ENCODE data around the gene KIF3C.
"Not testable (repeated sequence)": the region's sequence is repeated elsewhere in the genome, so short reads cannot be mapped to it uniquely, and the experiment has no call there.

Gene KIF3C

DNA sequence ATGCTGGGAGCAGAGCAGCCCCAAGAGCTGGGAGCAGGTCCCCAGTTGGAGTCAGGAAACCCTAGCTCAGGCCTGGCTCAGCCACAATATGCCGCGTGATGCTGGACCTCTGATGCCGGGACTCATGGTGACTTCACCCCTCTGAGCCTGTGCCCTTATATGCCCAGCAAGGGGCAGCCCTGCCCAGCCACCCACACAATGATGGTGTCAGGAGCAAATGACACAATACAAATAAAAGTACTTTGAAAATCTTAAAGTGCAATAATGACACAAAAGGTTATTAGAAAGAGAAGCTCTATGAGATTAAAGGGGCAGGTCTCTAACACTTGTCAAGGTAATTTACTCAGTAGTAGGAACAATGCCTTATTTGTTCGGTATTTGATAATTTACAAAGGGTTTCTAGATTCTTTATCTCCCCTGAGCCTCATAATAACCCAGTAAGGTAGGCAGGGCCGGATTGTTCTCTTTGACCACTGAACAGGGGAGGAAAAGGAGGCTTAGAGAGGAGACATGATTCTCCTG is 18.3 kb upstream of the KIF3C start:
- DNase-seq (ENCODE audit: low read depth in 3 of 3, low spot score in 1 of 3): no peak

DNA sequence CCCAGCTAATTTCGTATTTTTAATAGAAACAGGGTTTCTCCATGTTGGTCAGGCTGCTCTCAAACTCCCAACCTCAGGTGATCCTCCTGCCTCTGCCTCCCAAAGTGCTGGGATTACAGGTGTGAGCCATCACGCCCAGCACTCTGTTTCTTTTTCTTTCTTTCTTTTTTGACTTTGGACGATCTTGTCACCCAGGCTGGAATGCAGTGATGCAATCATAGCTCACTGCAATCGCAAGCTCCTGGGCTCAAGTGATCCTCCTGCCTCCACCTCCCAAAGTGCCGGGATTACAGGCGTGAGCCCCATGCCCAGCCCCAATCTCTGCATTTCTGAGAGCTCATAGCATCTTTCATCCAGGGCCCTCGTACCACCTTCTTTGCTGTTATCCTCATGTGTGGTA is 17.1 kb upstream of the KIF3C start:
- not testable (repeated sequence) for DNase-seq (ENCODE audit: low read depth in 3 of 3, low spot score in 1 of 3)

DNA sequence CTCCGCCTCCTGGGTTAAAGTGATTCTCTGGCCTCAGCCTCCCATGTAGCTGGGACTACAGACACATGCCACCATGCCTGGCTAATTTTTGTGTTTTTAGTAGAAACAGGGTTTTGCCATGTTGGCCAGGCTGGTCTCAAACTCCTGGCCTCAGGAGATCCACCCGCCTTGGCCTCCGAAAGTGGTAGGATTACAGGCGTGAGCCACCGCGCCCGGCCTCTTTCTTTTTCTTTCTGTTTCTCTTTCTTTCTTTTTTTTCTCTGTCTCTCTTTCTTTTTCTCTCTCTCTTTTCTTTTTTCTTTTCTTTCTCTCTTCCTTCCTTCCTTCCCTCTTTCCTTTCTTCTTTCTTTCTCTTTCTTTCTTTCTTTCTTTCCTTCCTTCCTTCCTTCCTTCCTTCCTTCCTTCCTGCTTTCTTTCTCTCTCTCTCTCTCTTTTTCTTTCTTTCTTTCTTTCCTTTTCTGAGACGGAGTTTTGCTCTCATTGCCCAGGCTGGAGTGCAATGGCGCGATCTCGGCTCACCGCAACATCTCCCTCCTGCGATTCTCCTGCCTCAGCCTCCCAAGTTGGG is 16.6 kb upstream of the KIF3C start:
- not testable (repeated sequence) for DNase-seq (ENCODE audit: low read depth in 3 of 3, low spot score in 1 of 3)

DNA sequence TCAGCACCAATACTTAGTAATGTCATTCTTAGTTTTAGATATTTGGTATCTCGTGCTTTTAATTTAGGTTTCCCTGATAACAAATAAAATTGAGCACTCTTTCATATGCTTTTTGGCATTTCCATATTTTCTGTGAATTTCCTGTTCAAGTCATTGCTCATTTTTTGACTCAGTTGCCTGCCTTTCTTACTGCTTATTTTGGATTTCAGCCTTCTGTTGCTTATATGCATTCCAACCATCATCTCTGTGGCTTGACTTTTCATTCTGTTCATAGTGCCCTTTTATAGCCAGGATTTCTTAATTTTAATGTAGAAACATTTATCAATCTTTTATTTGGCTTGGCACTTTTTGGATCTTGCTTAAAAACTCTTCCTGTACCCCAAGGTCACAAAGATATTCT is 14.5 kb upstream of the KIF3C start:
- DNase-seq (ENCODE audit: low read depth in 3 of 3, low spot score in 1 of 3): no peak

DNA sequence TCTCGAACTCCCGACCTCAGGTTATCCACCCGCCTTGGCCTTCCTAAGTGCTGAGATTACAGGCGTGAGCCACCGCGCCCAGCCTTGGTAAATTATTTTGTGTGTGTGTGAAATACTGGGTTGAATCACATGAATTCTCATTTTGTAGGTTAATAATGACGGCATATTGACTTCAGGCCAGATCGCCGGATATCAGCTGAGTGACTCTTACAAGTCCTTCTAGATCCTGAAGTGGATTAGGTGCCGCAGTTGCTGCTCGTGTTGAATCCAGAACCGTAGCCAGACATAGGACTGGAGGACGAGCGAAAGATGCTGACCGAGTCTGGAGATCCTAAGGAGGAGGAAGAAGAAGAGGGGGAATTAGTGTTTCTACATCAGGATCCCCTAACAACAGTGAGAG is 12.2 kb upstream of the KIF3C start:
- no peak for DNase-seq (ENCODE audit: low read depth in 3 of 3, low spot score in 1 of 3)

DNA sequence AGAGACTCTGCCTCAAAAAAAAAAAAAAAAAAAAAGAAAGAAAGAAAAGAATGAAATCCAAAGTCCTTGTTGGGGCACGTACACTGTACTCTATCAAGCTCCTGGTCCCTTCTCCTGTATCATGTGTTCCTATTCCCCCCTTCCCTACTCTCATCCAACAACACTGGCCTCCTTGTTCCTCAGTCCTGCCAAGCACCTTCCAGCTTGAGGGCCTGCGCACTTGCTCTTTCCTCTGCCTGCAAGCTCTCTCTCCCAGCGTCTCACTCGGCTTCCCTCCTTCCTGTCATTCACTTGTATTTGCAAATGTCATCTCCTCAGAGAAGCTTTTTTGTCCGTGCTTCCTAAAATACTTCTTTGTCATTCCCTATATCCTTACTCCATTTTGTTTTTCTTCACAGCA is 10.8 kb upstream of the KIF3C start:
- no peak for DNase-seq (ENCODE audit: low read depth in 3 of 3, low spot score in 1 of 3)

DNA sequence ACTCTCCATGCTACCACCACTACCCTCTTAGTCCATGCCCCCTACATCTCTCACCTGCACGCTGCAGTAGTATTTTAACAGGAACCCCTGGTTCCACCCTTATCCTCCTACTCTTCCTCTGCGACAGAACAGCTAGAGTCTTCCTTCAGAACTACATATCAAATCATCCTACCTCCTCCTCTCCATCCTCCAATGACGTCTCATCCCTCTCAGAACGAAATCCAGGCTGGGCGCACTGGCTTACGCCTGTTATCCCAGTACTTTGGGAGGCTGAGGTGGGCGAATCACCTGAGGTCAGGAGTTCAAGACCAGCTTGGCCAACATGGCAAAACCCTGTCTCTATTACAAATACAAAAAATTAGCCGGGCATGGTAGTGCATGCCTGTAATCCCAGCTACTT is 10.3 kb upstream of the KIF3C start:
- DNase-seq (ENCODE audit: low read depth in 3 of 3, low spot score in 1 of 3): no peak

DNA sequence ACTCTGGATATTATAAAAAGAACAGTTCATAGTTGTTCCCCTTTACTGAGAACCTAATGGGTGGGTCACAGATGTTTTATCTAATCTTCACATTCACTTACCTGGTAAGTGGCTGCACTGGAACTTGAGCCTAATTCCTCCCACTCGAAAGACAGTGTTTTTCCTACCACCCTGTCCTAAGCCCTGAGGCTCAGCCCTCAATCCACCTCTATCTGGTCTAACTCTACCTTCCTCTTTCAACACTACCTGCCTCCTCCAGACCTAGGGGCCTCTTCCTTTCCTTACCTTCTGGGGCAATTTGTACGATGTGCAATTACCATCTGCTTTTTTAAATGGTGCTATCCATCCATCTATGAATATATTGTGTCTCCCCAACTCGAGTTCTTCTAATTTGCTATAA is 9.7 kb upstream of the KIF3C start:
- no peak for DNase-seq (ENCODE audit: low read depth in 3 of 3, low spot score in 1 of 3)

DNA sequence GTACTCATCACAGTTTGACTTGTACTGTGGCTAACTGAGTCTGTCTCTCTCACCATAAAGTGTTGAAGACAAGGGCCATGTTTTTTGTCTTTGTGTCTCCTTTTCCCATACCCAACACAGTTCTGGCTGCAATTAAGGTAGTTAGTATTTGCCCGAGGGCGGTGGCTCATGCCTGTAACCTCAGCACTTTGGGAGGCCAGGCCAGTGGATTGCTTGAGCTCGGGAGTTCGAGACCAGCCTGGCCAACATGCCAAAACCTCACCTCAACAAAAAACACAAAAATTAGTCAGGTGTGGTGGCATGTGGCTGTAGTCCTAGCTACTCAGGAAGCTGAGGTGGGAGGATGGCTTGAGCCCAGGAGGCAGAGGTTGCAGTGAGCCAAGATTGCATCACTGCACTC is 6.9 kb upstream of the KIF3C start:
- no peak for DNase-seq (ENCODE audit: low read depth in 3 of 3, low spot score in 1 of 3)

DNA sequence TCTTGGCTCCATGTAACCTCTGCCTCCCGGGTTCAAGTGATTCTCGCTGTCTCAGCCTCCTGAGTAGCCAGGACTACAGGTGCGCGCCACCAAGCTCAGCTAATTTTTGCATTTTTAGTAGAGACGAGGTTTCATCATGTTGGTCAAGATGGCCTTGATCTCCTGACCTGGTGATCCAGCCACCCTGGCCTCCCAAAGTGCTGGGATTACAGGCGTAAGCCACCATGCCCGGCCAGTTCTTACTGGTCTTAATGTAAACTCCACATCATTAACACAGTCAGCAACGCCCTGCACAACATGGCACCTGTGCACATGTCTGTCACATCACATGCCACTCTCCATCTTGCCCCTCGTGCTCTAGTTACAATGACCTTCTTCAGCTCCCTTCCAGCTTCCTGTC is 5.8 kb upstream of the KIF3C start:
- no peak for DNase-seq (ENCODE audit: low read depth in 3 of 3, low spot score in 1 of 3)

DNA sequence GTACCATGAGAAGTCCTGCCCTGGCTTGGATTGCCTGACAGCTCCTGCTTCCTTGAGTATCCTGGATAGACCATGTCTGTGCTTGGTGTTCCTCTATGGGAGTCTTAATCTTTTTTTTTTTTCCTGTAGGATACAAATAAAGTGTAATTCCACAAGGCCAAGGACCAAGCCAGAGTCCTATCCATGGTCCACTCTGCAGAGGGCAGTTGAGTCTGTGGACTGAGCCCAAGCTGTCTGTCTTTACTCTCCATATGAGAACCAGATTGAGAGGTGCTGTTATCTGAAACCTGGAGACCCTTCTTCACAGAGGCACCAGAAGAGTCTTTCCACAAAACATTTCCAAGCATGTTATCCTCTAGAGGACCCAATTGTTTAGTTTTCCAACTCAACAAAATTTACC is 1.4 kb upstream of the KIF3C start:
- no peak for DNase-seq (ENCODE audit: low read depth in 3 of 3, low spot score in 1 of 3)

DNA sequence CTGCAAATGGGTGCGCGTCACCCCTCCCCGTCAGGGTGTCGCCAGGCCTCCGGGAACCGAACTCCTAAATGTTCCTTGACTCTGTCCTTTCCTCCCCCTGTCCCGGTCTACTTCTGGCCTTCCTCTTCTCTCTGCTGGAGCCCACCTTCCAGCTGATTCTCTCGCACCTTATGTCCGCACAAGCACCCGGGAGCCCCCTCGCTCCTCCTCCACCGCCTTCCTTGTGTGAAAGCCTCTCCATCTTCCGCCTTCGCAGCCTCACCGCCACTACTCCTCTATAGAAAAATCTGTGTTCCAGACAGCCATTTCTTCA is 627 bp upstream of the KIF3C start:
- no peak for DNase-seq (ENCODE audit: low read depth in 3 of 3, low spot score in 1 of 3)

DNA sequence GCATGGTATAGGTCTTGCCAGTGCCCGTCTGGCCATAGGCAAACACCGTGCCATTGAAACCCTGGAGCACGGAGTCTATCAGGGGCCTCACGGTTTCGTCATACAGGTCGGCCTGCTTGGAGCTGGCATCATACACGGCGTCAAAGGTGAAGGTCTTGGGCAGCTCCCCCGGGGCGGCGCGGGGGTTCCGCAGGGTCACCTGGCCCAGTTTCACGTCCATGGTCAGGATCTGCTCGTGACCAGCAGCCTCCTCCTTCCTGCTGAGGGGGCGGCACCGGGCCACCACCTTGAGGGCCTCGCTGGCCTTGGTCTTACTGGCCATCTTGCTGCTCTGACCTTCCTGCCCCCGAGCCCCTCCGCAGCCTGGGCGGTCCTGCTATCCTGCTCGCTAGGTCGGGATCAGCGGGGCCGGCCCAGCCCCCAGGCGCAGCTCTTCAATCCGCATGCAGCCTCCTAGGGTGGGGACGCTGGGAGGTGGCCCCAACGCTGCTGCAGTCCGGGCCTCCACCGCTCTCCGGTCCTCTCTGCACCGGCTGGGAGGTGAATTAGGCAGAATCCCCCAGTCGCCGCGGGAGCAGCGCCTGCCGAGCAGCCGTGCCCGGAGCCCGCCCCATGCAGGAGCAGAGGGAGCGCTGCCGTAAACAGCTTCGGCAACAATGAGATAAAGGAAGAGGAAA is 563 bp downstream of the KIF3C start:
- no peak for DNase-seq (ENCODE audit: low read depth in 3 of 3, low spot score in 1 of 3)

DNA sequence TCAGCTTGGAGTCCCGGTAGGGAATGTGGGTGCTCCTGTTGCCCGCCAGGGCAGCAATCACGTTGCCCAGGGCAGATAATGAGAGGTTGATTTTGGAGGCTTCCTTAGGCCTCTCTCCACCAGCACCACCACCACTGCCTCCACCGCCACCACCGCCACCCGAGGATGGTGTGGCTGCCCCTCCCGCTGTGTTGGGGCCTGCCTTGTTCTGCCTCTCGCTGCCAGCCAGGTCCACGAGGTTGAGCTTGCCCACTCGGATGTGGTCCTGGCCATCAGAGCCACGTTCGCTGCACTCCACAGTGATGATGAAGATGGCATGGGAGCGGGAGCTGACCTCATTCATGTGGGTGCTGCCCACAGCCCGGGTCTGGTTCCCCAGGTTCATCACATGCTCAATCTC is 1.3 kb downstream of the KIF3C start:
- no peak for DNase-seq (ENCODE audit: low read depth in 3 of 3, low spot score in 1 of 3)

DNA sequence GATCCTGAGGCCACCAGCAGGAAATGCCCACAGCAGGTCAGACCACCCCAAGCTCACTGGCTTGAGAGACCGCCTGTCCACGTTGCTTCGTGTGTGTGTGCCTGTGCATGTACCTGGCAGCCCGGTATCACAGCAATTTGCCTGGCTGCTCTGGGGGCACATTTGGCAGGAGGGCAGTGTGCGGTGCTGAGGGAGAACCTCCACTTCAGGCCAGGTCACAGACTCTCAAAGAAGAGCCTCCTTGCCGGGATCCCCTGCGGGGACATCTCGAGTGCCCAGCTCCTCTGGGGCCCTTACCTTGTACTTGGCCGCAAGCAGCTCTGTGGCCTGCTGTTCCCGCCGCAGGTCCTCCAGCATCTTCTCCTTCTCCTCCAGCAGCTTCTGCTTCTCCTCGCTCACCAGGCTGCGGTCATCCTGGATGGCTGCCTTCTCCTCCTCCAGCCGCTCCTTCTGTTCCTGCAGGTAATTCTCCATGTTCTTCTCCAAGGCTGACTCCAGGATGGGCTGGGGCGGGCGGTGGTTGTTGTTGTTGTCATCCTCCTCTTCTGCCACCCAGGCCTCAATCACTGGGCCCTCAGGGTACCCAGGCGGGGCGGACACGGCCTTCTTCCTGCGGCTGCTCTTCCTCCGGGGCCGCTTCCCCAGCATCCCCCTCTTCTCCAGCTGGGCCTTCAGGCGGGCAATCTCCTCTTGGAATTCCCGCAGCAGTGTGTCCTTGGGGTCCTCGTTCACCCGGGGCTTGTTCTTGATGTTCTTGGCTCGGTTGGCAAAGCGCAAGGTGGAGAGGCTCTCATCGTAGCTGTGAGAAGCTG is 2.0 kb downstream of the KIF3C start:
- no peak for DNase-seq (ENCODE audit: low read depth in 3 of 3, low spot score in 1 of 3)

DNA sequence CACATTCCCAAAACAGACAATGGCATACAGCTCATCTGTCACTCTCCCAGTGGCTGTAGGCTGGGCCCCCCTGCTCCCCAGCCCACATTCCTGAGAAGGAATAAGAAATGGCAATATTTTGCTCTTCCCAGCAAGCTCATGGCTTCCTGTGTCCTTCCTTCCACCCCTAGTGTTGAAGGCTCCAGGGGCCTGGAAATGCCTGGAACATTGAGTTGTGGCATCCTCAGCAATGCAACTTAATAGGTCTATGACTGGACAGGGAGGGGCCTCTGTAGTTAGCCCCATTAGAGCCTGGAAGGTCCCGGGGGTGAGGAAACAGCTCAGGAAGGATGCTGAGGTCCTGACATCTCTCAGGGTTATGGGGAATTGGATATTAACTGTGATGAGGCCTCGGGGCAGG is 3.3 kb downstream of the KIF3C start:
- no peak for DNase-seq (ENCODE audit: low read depth in 3 of 3, low spot score in 1 of 3)

DNA sequence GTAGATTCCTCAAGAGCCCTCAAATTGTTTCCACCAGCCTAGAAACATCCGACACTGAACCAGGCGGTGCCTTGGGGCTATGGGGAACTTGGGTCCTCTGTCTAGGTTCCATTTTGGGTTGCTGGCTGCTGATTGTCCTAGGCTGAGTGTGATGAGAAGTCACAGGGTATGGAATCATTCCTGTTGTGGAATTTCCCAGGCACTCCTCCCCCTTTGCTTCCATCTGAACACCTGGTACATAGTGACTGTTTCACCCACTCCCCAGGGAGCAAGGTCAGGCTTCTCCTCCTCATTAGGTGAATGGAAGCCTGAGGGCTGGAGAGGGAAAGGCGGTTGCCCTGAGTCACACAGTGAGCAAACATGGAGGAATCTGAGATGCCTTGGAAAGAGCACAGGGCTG is 4.5 kb downstream of the KIF3C start:
- no peak for DNase-seq (ENCODE audit: low read depth in 3 of 3, low spot score in 1 of 3)

DNA sequence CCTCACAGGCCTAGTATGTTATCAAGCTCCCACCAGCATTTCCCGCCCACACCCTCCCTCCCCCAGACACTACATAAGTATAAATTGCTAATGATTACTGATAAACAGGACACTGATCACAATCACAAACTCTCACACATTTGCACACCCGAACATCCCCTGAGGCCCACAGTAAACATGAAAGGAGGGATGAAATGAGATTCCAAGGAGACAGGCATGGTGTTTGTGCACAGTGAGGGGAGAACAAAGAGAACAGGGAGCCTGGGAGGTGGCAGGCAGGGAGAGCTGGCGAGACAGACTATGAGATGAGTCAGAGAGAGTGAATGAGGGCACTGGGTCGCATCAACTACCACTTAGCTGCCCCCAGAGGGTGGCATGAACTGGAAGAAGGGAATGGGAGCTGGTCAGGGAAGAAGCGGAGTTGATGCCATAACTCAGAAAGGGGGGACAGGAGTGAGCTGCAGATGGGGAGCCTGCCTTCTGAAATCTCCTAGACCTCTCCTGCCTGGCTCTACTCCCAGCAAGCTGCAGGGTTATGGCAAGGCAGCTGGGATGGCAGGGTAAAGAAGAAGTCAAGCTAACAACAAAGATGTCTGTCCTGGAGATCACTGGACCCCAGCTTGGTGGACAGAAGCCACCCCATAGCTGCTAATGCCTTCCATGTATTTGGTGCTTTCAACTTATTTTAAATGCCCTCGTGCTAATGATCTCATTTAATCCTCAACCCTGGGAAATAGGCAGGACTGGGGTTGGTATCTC is 5.1 kb downstream of the KIF3C start:
- DNase-seq (ENCODE audit: low read depth in 3 of 3, low spot score in 1 of 3): no peak

DNA sequence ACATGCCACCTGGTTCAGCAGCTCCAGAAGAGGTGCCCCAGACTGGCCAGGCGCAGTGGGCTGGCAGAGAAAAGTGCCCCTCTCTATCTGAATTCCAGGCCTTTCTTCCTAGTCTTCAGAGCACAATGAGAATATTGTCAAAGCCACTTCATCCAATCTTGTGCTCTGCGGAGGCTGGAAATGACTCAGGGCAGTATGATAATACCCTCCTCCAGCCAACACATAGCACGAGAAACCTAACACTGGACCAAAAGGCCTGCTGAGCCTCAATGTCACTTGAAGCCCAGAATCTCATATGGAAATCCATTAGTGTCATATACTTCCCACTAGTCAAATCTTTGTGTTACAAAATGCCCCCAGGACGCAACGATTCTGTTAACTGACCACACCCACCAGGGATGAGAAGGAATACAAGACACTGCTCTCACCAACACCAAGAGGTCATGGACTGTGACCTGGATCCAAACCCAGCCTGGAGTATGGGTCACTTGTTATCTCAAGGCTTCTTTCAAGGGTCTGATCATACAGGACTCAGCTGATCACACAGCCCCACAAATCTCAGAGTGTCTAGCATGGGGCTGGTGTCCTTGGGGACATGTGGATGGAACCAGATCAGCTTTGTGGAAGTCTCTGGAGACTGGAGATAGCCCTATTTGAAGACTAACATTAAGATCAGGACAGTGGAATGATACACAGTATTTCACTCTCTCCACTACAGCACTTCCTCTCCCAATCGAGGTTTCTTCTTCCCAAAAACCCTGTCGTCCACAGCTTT is 10.1 kb downstream of the KIF3C start:
- DNase-seq (ENCODE audit: low read depth in 3 of 3, low spot score in 1 of 3): no peak

DNA sequence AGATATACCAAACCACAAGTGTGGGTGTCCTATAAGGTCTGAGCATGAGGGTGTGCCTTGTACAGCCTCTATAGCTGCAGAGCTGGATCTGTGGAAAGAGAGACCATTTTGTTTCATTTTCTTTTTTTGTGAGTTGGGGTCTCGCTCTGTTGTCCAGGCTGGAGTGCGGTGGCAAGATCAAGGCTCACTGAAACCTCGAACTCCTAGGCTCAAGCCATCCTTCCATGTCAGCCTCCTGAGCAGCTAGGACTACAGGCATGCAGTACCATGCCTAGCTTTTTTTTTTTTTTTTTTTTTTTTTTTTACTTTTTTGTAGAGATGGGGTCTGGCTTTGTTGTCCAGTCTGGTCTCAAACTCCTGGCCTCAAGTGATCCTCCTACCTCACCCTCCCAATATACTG is 10.7 kb downstream of the KIF3C start:
- no peak for DNase-seq (ENCODE audit: low read depth in 3 of 3, low spot score in 1 of 3)
